IMR-90 (cell line): Measurements from ENCODE around the gene DPP10.

ENCODE experiments used
- CEBPB ChIP-seq: IDR thresholded peaks from 2 replicates; pipeline ENCODE4 v1.6.1; 2012; ENCODE audit warnings: low read depth, low read length, improper control_type of control experiment
- CTCF ChIP-seq: conservative IDR thresholded peaks from 2 replicates; pipeline ENCODE4 v1.5.1; 2012; ENCODE audit warnings: mild to moderate bottlenecking, low read depth, low read length, improper control_type of control experiment
- NFE2L2 ChIP-seq: fragments of 150-350 bp; IDR thresholded peaks from 2 replicates; pipeline ENCODE4 v1.6.1; 2016; ENCODE audit warnings: low read depth, mild to moderate bottlenecking, low read length
- POLR2A ChIP-seq: IDR thresholded peaks from 2 replicates; pipeline ENCODE4 v1.6.1; 2012; ENCODE audit warnings: mild to moderate bottlenecking, low read depth, low read length

- TF ChIP-seq POLR2A (no peak), CTCF (no peak), NFE2L2 (no peak), CEBPB (no peak)
These were observed 1087.2 kb downstream of the DPP10 start for GRCh38 chr2:115529627-115530026.
